K562 (cell line): Measurements from ENCODE around the gene TUBA1B. TPM values are rescaled to one million over a fixed set of nuclear protein-coding genes. Genes with fewer than 3 reads are reported as not detected.

Source experiments
- ARHGAP35 ChIP-seq: fragments of 450-650 bp; IDR thresholded peaks from 2 replicates; pipeline ENCODE4 v1.6.1; 2018; ENCODE audit not compliant: partially characterized antibody
- CBFA2T2 ChIP-seq: fragments of 450-650 bp; conservative IDR thresholded peaks from 2 replicates; pipeline ENCODE4 v1.6.1; 2017; ENCODE audit warnings: mild to moderate bottlenecking
- CBX2 ChIP-seq: fragments of 200-600 bp; sonication (generic); IDR thresholded peaks from one replicate; pipeline ENCODE4 v1.6.1; 2012; ENCODE audit warnings: mild to moderate bottlenecking, low read length, inconsistent platforms; ENCODE audit not compliant: insufficient read depth, poor library complexity, severe bottlenecking
- CBX3 ChIP-seq, 2 experiments: IDR thresholded peaks; 1 replicate in 1 of 2; 2 replicates in 1 of 2; pipeline ENCODE4 v1.6.1; 2012; ENCODE audit warnings: inconsistent platforms in 2 of 2, low read length in 2 of 2, borderline replicate concordance in 1 of 2, control low read depth in 1 of 2
- HOXB6 ChIP-seq: fragments of 250-450 bp; sonication (Bioruptor Pico); IDR thresholded peaks from 2 replicates; pipeline ENCODE4 v1.5.1; 2022; ENCODE audit warnings: mild to moderate bottlenecking, borderline replicate concordance
- HSF4 ChIP-seq: fragments of 250-450 bp; sonication (Bioruptor Pico); IDR thresholded peaks from 2 replicates; pipeline ENCODE4 v2.1.2; 2022; ENCODE audit warnings: mild to moderate bottlenecking, moderate library complexity, borderline replicate concordance
- KHSRP ChIP-seq: fragments of 450-650 bp; IDR thresholded peaks from 2 replicates; pipeline ENCODE4 v1.6.1; 2017
- MTA1 ChIP-seq: fragments of 450-650 bp; IDR thresholded peaks from 2 replicates; pipeline ENCODE4 v1.6.1; 2017; ENCODE audit warnings: borderline replicate concordance
- NR3C1 ChIP-seq: sonication (generic); formaldehyde crosslinking; IDR thresholded peaks from 2 replicates; pipeline ENCODE4 v1.8.1; 2022; ENCODE audit warnings: missing genetic modification reagents
- PCBP2 ChIP-seq: fragments of 200-400 bp; formaldehyde crosslinking; IDR thresholded peaks from 2 replicates; pipeline ENCODE4 v1.6.1; 2018; ENCODE audit warnings: low read length, low read depth, mild to moderate bottlenecking, moderate library complexity; ENCODE audit not compliant: poor library complexity, severe bottlenecking
- RCOR1 ChIP-seq, 2 experiments: IDR thresholded peaks; 2 replicates each; pipeline ENCODE4 v1.6.1; 2012; ENCODE audit warnings: low read depth in 2 of 2, low read length in 2 of 2, borderline replicate concordance in 1 of 2, improper control_type of control experiment in 1 of 2
- SMAD1 ChIP-seq: fragments of 150-350 bp; IDR thresholded peaks from 2 replicates; pipeline ENCODE4 v1.6.1; 2014; ENCODE audit warnings: low read length, low read depth; ENCODE audit not compliant: partially characterized antibody
- STAT5B ChIP-seq: fragments of 250-450 bp; sonication (Bioruptor Pico); IDR thresholded peaks from 2 replicates; pipeline ENCODE4 v1.8.0; 2021; ENCODE audit warnings: mild to moderate bottlenecking, inconsistent platforms
- TCFL5 ChIP-seq: fragments of 250-450 bp; sonication (Bioruptor Pico); conservative IDR thresholded peaks from 2 replicates; pipeline ENCODE4 v1.6.1; 2021; ENCODE audit warnings: mild to moderate bottlenecking, moderate library complexity, matching md5 sums
- ZFP1 ChIP-seq: fragments of 450-650 bp; formaldehyde crosslinking; IDR thresholded peaks from 2 replicates; pipeline ENCODE4 v1.4.0; 2020; ENCODE audit warnings: mild to moderate bottlenecking, mixed read lengths
- ZNF282 ChIP-seq: sonication (generic); formaldehyde crosslinking; IDR thresholded peaks from 2 replicates; pipeline ENCODE4 v1.8.1; 2023; ENCODE audit warnings: missing genetic modification reagents
- ZNF668 ChIP-seq: fragments of 250-450 bp; sonication (Bioruptor Pico); IDR thresholded peaks from 2 replicates; pipeline ENCODE4 v1.8.0; 2022; ENCODE audit warnings: mild to moderate bottlenecking, inconsistent platforms
- ZNF699 ChIP-seq: fragments of 250-450 bp; sonication (Bioruptor Pico); IDR thresholded peaks from 2 replicates; pipeline ENCODE4 v1.8.0; 2021; ENCODE audit warnings: mild to moderate bottlenecking, moderate library complexity; ENCODE audit not compliant: insufficient replicate concordance
- ZNF778 ChIP-seq: fragments of 450-650 bp; formaldehyde crosslinking; IDR thresholded peaks from 2 replicates; pipeline ENCODE4 v1.4.0; 2020; ENCODE audit warnings: mild to moderate bottlenecking, moderate library complexity
- ZNF79 ChIP-seq: fragments of 250-450 bp; sonication (Bioruptor Pico); IDR thresholded peaks from 2 replicates; pipeline ENCODE4 v1.4.0; 2020; ENCODE audit warnings: low read depth, mild to moderate bottlenecking, moderate library complexity
- polyA plus RNA-seq, 8 experiments: library from polyadenylated mRNA; depleted of rRNA in 4 of 8; stranded (reverse) in 5 of 8; unstranded in 3 of 8; fragments of >200 nt; fragmentation: Nextera tagmentation in 2 of 8; fragmentation: Illumina TruSeq in 1 of 8; extraction: Ambion mirVana in 2 of 8; extraction: Trizol in 1 of 8; gene quantifications; 2 replicates each; pipeline versions ENCODE4 v1.2.1 to v1.2.3, GENCODE V29; 2011 to 2014; ENCODE audit warnings: inconsistent platforms in 1 of 8, missing spikeins in 1 of 8
- total RNA-seq, 7 experiments: library from RNA; depleted of rRNA in 6 of 7; stranded (reverse); fragments of >200 nt in 6 of 7; fragmentation: Illumina TruSeq in 2 of 7; extraction: Trizol in 2 of 7; gene quantifications; 2 replicates each; pipeline versions ENCODE4 v1.2.1 to v1.2.3, GENCODE V29; 2011 to 2021; ENCODE audit warnings: low replicate concordance in 1 of 7
- TF ChIP-seq, protein P1 (sequence below): fragments of 250-450 bp; sonication (Bioruptor Pico); IDR thresholded peaks from 2 replicates; pipeline ENCODE4 v1.4.0; 2020; ENCODE audit warnings: borderline replicate concordance
- TF ChIP-seq, protein P2 (sequence below): fragments of 250-450 bp; sonication (Bioruptor Pico); IDR thresholded peaks from 2 replicates; pipeline ENCODE4 v1.5.0; 2020; ENCODE audit warnings: mild to moderate bottlenecking
- TF ChIP-seq, protein P3 (sequence below): fragments of 200-800 bp; sonication (Bioruptor generic); IDR thresholded peaks from 2 replicates; pipeline ENCODE4 v1.6.1; 2017; ENCODE audit warnings: missing genetic modification characterization, missing compliant biosample characterization
- TF ChIP-seq, protein P4 (sequence below): fragments of 450-650 bp; formaldehyde crosslinking; IDR thresholded peaks from 2 replicates; pipeline ENCODE4 v1.4.0; 2022; ENCODE audit warnings: missing genetic modification characterization

The TUBA1B gene
- total and polyA plus RNA-seq, 9 of the 15 experiments (the other 6 are each of a cell fraction or from before 2014, with no cell fraction given), result 2,189 to 4,624 (median 2,628) TPM

DNA sequence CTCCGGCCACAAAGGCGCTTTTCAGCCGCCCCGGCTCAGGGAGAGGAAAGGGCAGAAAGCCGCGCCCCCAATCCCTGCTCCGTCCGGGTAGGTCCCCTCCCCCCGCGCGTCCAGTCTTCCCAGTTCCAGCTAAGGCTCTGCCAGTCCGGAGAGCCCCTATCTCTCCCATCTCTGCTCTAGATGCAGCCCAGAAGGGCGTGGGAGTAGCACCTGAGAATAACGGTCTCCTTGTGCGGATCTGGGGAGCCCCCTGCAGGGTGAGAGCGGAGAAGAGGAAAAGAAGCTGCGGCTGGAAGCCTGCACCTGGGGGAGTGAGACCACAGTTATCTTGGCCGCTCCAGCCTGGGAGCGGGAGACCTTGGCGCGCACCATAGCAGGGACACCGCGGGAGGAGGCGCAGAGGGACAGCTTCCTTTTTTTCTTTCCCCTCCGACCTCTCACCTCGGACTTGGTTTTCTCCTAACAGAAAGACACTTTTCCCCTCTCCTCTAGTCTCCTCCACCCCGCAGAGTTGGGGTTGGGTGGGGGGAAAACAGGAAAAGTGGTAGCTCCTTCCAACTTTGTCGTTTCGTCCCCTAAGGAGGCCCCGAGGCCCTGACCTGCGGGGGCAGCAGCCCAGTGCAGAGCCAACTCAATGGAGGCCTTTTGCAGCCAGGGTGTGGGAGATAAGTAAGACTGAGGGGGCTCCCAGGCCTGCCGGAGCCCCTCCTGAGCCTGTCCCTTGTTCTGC, 38.9 kb downstream of the TUBA1B start (continued):
- TF ChIP-seq ZNF282 (CRISPR knock-in tag) (no peak), NR3C1 (CRISPR knock-in tag) (no peak), ZNF699 (no peak), MTA1 (peak; percentile 88), KHSRP (no peak), ZNF778 (CRISPR knock-in tag) (no peak), HOXB6 (no peak), SMAD1 (peak; percentile 37), HSF4 (CRISPR knock-in tag) (no peak; the same call in 1 of the 2 replicates), CBX3 (IDR thresholded peaks at IDR 0.05; ENCODE audit: borderline replicate concordance in 1 of 2, low read length in 2 of 2) (peak in 1 of 2 experiments; percentile 36; a peak in 1 of 3 replicates), CBFA2T2 (peak; percentile 90), RCOR1 (IDR thresholded peaks at IDR 0.05; ENCODE audit: borderline replicate concordance in 1 of 2, low read depth in 2 of 2, low read length in 2 of 2) (peak; percentile 94 to 96), ZNF79 (CRISPR knock-in tag) (no peak), STAT5B (CRISPR knock-in tag) (no peak), ZFP1 (CRISPR knock-in tag) (no peak), TCFL5 (CRISPR knock-in tag) (no peak), ARHGAP35 (no peak), ZNF668 (CRISPR knock-in tag) (peak; percentile 30; the same call in 1 of the 2 replicates), CBX2 (no peak), PCBP2 (no peak)
- TF ChIP-seq, protein P1, sequence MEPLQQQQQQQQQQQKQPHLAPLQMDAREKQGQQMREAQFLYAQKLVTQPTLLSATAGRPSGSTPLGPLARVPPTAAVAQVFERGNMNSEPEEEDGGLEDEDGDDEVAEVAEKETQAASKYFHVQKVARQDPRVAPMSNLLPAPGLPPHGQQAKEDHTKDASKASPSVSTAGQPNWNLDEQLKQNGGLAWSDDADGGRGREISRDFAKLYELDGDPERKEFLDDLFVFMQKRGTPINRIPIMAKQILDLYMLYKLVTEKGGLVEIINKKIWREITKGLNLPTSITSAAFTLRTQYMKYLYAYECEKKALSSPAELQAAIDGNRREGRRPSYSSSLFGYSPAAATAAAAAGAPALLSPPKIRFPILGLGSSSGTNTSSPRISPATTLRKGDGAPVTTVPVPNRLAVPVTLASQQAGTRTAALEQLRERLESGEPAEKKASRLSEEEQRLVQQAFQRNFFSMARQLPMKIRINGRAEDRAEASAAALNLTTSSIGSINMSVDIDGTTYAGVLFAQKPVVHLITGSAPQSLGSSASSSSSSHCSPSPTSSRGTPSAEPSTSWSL (CRISPR knock-in tag), result no peak
- TF ChIP-seq, protein P2, sequence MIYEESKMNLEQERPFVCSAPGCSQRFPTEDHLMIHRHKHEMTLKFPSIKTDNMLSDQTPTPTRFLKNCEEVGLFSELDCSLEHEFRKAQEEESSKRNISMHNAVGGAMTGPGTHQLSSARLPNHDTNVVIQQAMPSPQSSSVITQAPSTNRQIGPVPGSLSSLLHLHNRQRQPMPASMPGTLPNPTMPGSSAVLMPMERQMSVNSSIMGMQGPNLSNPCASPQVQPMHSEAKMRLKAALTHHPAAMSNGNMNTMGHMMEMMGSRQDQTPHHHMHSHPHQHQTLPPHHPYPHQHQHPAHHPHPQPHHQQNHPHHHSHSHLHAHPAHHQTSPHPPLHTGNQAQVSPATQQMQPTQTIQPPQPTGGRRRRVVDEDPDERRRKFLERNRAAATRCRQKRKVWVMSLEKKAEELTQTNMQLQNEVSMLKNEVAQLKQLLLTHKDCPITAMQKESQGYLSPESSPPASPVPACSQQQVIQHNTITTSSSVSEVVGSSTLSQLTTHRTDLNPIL (CRISPR knock-in tag), result no peak
- TF ChIP-seq, protein P3, sequence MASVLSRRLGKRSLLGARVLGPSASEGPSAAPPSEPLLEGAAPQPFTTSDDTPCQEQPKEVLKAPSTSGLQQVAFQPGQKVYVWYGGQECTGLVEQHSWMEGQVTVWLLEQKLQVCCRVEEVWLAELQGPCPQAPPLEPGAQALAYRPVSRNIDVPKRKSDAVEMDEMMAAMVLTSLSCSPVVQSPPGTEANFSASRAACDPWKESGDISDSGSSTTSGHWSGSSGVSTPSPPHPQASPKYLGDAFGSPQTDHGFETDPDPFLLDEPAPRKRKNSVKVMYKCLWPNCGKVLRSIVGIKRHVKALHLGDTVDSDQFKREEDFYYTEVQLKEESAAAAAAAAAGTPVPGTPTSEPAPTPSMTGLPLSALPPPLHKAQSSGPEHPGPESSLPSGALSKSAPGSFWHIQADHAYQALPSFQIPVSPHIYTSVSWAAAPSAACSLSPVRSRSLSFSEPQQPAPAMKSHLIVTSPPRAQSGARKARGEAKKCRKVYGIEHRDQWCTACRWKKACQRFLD, result peak; percentile 96
- TF ChIP-seq, protein P4, sequence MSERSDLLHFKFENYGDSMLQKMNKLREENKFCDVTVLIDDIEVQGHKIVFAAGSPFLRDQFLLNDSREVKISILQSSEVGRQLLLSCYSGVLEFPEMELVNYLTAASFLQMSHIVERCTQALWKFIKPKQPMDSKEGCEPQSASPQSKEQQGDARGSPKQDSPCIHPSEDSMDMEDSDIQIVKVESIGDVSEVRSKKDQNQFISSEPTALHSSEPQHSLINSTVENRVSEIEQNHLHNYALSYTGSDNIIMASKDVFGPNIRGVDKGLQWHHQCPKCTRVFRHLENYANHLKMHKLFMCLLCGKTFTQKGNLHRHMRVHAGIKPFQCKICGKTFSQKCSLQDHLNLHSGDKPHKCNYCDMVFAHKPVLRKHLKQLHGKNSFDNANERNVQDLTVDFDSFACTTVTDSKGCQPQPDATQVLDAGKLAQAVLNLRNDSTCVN (CRISPR knock-in tag), result no peak
